Activated T-helper 1 cell treated with Interleukin-2 at 50 U/mL for 16 hours (primary cell): ENCODE results near the gene EP400.

ENCODE experiments used
- DNase-seq: peaks from one replicate; pipeline ENCODE4 v3.0.0-alpha.2; 2020; ENCODE audit warnings: low read depth

EP400 gene

GRCh38 chr12:131949431-131950181, at the start of gene EP400:
Gene EP400 (plus strand): TSS chr12:131949942. CDS start chr12:131960620, 10,678 bp downstream.
- DNase-seq = peak; percentile 92

GRCh38 chr12:131900397-131900796, 49.3 kb upstream of the EP400 start:
- no peak for DNase-seq

- DNase-seq = no peak
Measured at GRCh38 chr12:131901431-131902331, 48.1 kb upstream of the EP400 start.

- DNase-seq = no peak
Measured at GRCh38 chr12:131902332-131903241, 47.2 kb upstream of the EP400 start.

- DNase-seq = no peak
Measured at GRCh38 chr12:131903270-131904255, 46.2 kb upstream of the EP400 start.

- DNase-seq = no peak
Measured at GRCh38 chr12:131904346-131904745, 45.4 kb upstream of the EP400 start.

GRCh38 chr12:131905081-131905629, 44.6 kb upstream of the EP400 start:
- DNase-seq = no peak

- DNase-seq = no peak
Measured at GRCh38 chr12:131905630-131906091, 44.1 kb upstream of the EP400 start.

GRCh38 chr12:131907379-131908091, 42.2 kb upstream of the EP400 start:
- no peak for DNase-seq

- no peak for DNase-seq
Measured at GRCh38 chr12:131908092-131909080, 41.4 kb upstream of the EP400 start.

GRCh38 chr12:131909081-131909751, 40.5 kb upstream of the EP400 start:
- no peak for DNase-seq

- DNase-seq = no peak
Measured at GRCh38 chr12:131909752-131910219, 40.0 kb upstream of the EP400 start.

GRCh38 chr12:131910302-131911027, 39.3 kb upstream of the EP400 start:
- no peak for DNase-seq

GRCh38 chr12:131911028-131911650, 38.6 kb upstream of the EP400 start:
- DNase-seq = no peak

- no peak for DNase-seq
Measured at GRCh38 chr12:131911851-131912477, 37.8 kb upstream of the EP400 start.
